CD14-positive monocyte (primary cell): ENCODE results near the gene GTF2H1. TPM values are rescaled to one million over a fixed set of nuclear protein-coding genes. Genes with fewer than 3 reads are reported as not detected.

Experiments used
- DNase-seq, 3 donors: peaks; one replicate each; pipeline ENCODE4 v3.0.0-alpha.2; 2011 to 2022
- H2AFZ ChIP-seq: 2 replicates; pipeline ENCODE4 v1.6.0; 2012; ENCODE audit warnings: mild to moderate bottlenecking, low read depth, low read length, inconsistent platforms; ENCODE audit not compliant: insufficient read depth, poor library complexity, severe bottlenecking
- H3K27ac ChIP-seq, 2 donors: 1 replicate in 1 of 2; 2 replicates in 1 of 2; pipeline ENCODE4 v1.5.1; 2012 to 2013; ENCODE audit warnings: low read length in 2 of 2, control low read depth in 1 of 2, inconsistent platforms in 1 of 2, low read depth in 1 of 2, mild to moderate bottlenecking in 1 of 2
- H3K27me3 ChIP-seq, 2 donors: one replicate each; pipeline versions ENCODE4 v1.6.0 to v1.6.1; 2011 to 2013; ENCODE audit warnings: low read length in 2 of 2; ENCODE audit not compliant: control insufficient read depth in 2 of 2, insufficient read depth in 2 of 2
- H3K36me3 ChIP-seq, 2 donors: replicated peaks in 1 of 2; 1 replicate in 1 of 2; 2 replicates in 1 of 2; pipeline versions ENCODE4 v1.5.1 to v1.6.1; 2012 to 2013; ENCODE audit warnings: low read length in 2 of 2, control low read depth in 1 of 2, inconsistent platforms in 1 of 2, mild to moderate bottlenecking in 1 of 2; ENCODE audit not compliant: insufficient read depth in 2 of 2, control insufficient read depth in 1 of 2
- H3K4me1 ChIP-seq, 2 donors: 1 replicate in 1 of 2; 2 replicates in 1 of 2; pipeline versions ENCODE4 v1.5.1 to v1.6.1; 2012 to 2013; ENCODE audit warnings: low read length in 2 of 2, control low read depth in 1 of 2, inconsistent platforms in 1 of 2, mild to moderate bottlenecking in 1 of 2, moderate library complexity in 1 of 2; ENCODE audit not compliant: insufficient read depth in 2 of 2, control insufficient read depth in 1 of 2
- H3K4me2 ChIP-seq: replicated peaks from 2 replicates; pipeline ENCODE3; 2012; ENCODE audit warnings: low read length, moderate library complexity, mild to moderate bottlenecking; ENCODE audit not compliant: poor library complexity, severe bottlenecking; ENCODE audit errors: extremely low read depth
- H3K4me3 ChIP-seq, 3 experiments: fragments of 200-600 bp in 1 of 3; sonication (generic) in 1 of 3; replicated peaks in 1 of 3; 1 replicate in 2 of 3; 2 replicates in 1 of 3; pipeline ENCODE4 v1.5.1; 2011 to 2013; ENCODE audit warnings: low read length in 3 of 3, mild to moderate bottlenecking in 3 of 3, control low read depth in 2 of 3, low read depth in 2 of 3, inconsistent platforms in 1 of 3, moderate library complexity in 1 of 3
- H3K79me2 ChIP-seq: 2 replicates; pipeline ENCODE4 v1.6.0; 2012; ENCODE audit warnings: mild to moderate bottlenecking, control low read depth, inconsistent platforms, low read length, moderate library complexity; ENCODE audit not compliant: insufficient read depth
- H3K9ac ChIP-seq: 2 replicates; pipeline ENCODE4 v1.6.0; 2017; ENCODE audit warnings: low read length, mild to moderate bottlenecking; ENCODE audit not compliant: insufficient read depth, poor library complexity, severe bottlenecking
- H3K9me3 ChIP-seq, 2 donors: replicated peaks in 1 of 2; 1 replicate in 1 of 2; 2 replicates in 1 of 2; pipeline versions ENCODE4 v1.5.1 to v1.6.1; 2012 to 2013; ENCODE audit warnings: low read length in 2 of 2, control low read depth in 1 of 2; ENCODE audit not compliant: control insufficient read depth in 1 of 2, insufficient read depth in 1 of 2
- H4K20me1 ChIP-seq: 2 replicates; pipeline ENCODE4 v1.6.0; 2012; ENCODE audit warnings: mild to moderate bottlenecking, low read length, control low read depth, moderate library complexity; ENCODE audit not compliant: insufficient read depth
- H3K27ac Mint-ChIP-seq, 7 donors: one replicate each; pipeline ENCODE4 v1.8.0; 2020; ENCODE audit warnings: mild to moderate bottlenecking in 7 of 7, mixed read lengths in 7 of 7, moderate library complexity in 6 of 7, inconsistent platforms in 2 of 7
- H3K27me3 Mint-ChIP-seq, 3 donors: one replicate each; pipeline ENCODE4 v1.8.0; 2021 to 2022; ENCODE audit warnings: low read depth in 3 of 3, mild to moderate bottlenecking in 3 of 3, mixed read lengths in 3 of 3, moderate library complexity in 3 of 3, inconsistent platforms in 1 of 3
- H3K36me3 Mint-ChIP-seq, 2 donors: one replicate each; pipeline ENCODE4 v1.8.0; 2020; ENCODE audit warnings: mixed read lengths in 2 of 2, inconsistent platforms in 1 of 2, mild to moderate bottlenecking in 1 of 2
- H3K4me1 Mint-ChIP-seq: one replicate; pipeline ENCODE4 v1.8.0; 2020; ENCODE audit warnings: mild to moderate bottlenecking, mixed read lengths
- H3K4me3 Mint-ChIP-seq, 2 donors: one replicate each; pipeline ENCODE4 v1.8.0; 2020; ENCODE audit warnings: mild to moderate bottlenecking in 2 of 2, mixed read lengths in 2 of 2, moderate library complexity in 1 of 2
- H3K9me3 Mint-ChIP-seq, 7 donors: one replicate each; pipeline ENCODE4 v1.8.0; 2020 to 2022; ENCODE audit warnings: mixed read lengths in 7 of 7, mild to moderate bottlenecking in 6 of 7, moderate library complexity in 6 of 7, inconsistent platforms in 2 of 7
- CTCF ChIP-seq: fragments of 200-600 bp; IDR thresholded peaks from one replicate; pipeline ENCODE4 v1.8.0; 2022; ENCODE audit warnings: antibody characterized with exemption, mild to moderate bottlenecking
- WGBS: methylation state at CpG from one replicate; pipeline ENCODE4 v1.1.5; 2013; ENCODE audit warnings: missing lambda C conversion rate; ENCODE audit not compliant: insufficient coverage; 5-methylcytosine and 5-hydroxymethylcytosine counted together
- intact Hi-C, 2 donors: fragments of 100-400 bp; cut with micrococcal nuclease; formaldehyde crosslinking; loops; one replicate each; pipeline versions ENCODE4 v1.15.0 to v1.15.1; 2023
- polyA plus RNA-seq, 3 donors: library from polyadenylated mRNA; depleted of rRNA in 1 of 3; unstranded in 2 of 3; stranded (reverse) in 1 of 3; fragments of 300-500 nt in 2 of 3; fragments of >200 nt in 1 of 3; fragmentation: Illumina TruSeq in 2 of 3; gene quantifications; 1 replicate in 2 of 3; 2 replicates in 1 of 3; pipeline ENCODE4 v1.2.3, GENCODE V29; 2012 to 2021

GTF2H1 gene
- polyA plus RNA-seq, 3 donors = 23.0 to 26.6 (median 26.2) TPM

GRCh38 chr11:18367431-18367830, 45.1 kb downstream of the GTF2H1 start:
- H3K27ac Mint-ChIP-seq = peak overlapping the region in 3 of 7 donors; percentile 3 to 61 (median 12)
- DNase-seq = peak in 1 of 3 donors; percentile 39
- H3K4me2 ChIP-seq = no peak overlapping the region
- no peaks in the 10 kb centered on the region for H3K9me3 ChIP-seq
- peaks cover 29 to 62% of the 10 kb centered on the region in 2 donors for H3K36me3 ChIP-seq
- H2AFZ ChIP-seq = no peak overlapping the region
- peaks cover 10 to 15% of the 10 kb centered on the region in 2 donors for H3K4me1 ChIP-seq
- intact Hi-C loops = loop anchor here in 1 of 2 donors (5.0 kb wide), 1 partner anchor 35 kb away; no protein-coding TSS in a partner anchor
- H3K36me3 Mint-ChIP-seq = peaks cover 48 to 68% of the 10 kb centered on the region in 2 donors
- H3K27ac ChIP-seq = no peak overlapping the region
- no peaks in the 10 kb centered on the region for H3K27me3 ChIP-seq
- H3K4me3 Mint-ChIP-seq = no peak overlapping the region
- H3K27me3 Mint-ChIP-seq = no peaks in the 10 kb centered on the region
- H3K4me3 ChIP-seq = no peak overlapping the region
- no peaks in the 10 kb centered on the region for H3K79me2 ChIP-seq
- H4K20me1 ChIP-seq = no peaks in the 10 kb centered on the region
- peaks cover 12% of the 10 kb centered on the region for H3K4me1 Mint-ChIP-seq
- H3K9me3 Mint-ChIP-seq = no peaks in the 10 kb centered on the region
- TF ChIP-seq CTCF = no peak
- no peak overlapping the region for H3K9ac ChIP-seq
- WGBS = no CpG with 5 or more reads among the region's 3 CpGs

- Mint-ChIP-seq H3K9me3 (peaks cover 0 to under 1% (median 0%) of the 10 kb centered on the region in 7 donors), H3K27me3 (no peaks in the 10 kb centered on the region), H3K4me1 (peaks cover 12% of the 10 kb centered on the region), H3K4me3 (no peak overlapping the region), H3K27ac (no peak overlapping the region), H3K36me3 (peaks cover 46 to 63% of the 10 kb centered on the region in 2 donors)
- H3K79me2 ChIP-seq = no peaks in the 10 kb centered on the region
- H2AFZ ChIP-seq = no peak overlapping the region
- TF ChIP-seq CTCF = no peak
- H3K9me3 ChIP-seq = no peaks in the 10 kb centered on the region
- H4K20me1 ChIP-seq = no peaks in the 10 kb centered on the region
- H3K36me3 ChIP-seq = peaks cover 23 to 55% of the 10 kb centered on the region in 2 donors
- H3K27me3 ChIP-seq = no peaks in the 10 kb centered on the region
- intact Hi-C loops = loop anchor here in 1 of 2 donors (5.0 kb wide), 1 partner anchor 36 kb away; no protein-coding TSS in a partner anchor
- 100% methylated on average over 1 of the region's 2 CpGs for WGBS
- no peak overlapping the region for H3K4me2 ChIP-seq
- peaks cover 10 to 15% of the 10 kb centered on the region in 2 donors for H3K4me1 ChIP-seq
- H3K27ac ChIP-seq = peak overlapping the region in 1 of 2 donors; percentile 11
- H3K4me3 ChIP-seq = no peak overlapping the region
- no peak overlapping the region for H3K9ac ChIP-seq
- peak in 1 of 3 donors; percentile 76 for DNase-seq
Observed at GRCh38 chr11:18368221-18368620, 45.9 kb downstream of the GTF2H1 start.
